GM12878 (cell line): ENCODE measurements around the gene C15orf39. TPM values are rescaled to one million over a fixed set of nuclear protein-coding genes. Genes with fewer than 3 reads are reported as not detected.

Experiments
- ATAC-seq: fragments of 200-7000 bp; cut with Tn5 transposase; 3 replicates; pipeline ENCODE4 v1.9.1; 2020; ENCODE audit warnings: mild to moderate bottlenecking, moderate library complexity
- BruUV-seq: library from RNA; stranded (reverse); fragments of 400-500 nt; replicated peaks from 2 replicates; lab custom pipeline; 2021; lab: Mats Ljungman, UMichigan
- CTCF ChIA-PET: fragments of 300-600 bp; sonication (Branson Sonifier 250); formaldehyde crosslinking; extraction: SDS; loops from one replicate; lab custom pipeline; 2021; ENCODE audit warnings: inconsistent platforms; lab: Yijun Ruan, JAX
- POLR2A ChIA-PET: fragments of 350-600 bp; formaldehyde crosslinking; extraction: SDS; loops from one replicate; lab custom pipeline; 2021; ENCODE audit warnings: inconsistent platforms; lab: Charles Lee
- RAD21 ChIA-PET: fragments of 300-600 bp; sonication (Branson Sonifier 250); formaldehyde crosslinking; loops from one replicate; lab custom pipeline; 2023; ENCODE audit warnings: antibody characterized with exemption; ENCODE audit not compliant: unreplicated experiment; lab: Charles Lee
- SMC1A ChIA-PET: fragments of 300-600 bp; sonication (Branson Sonifier 250); formaldehyde crosslinking; loops from one replicate; lab custom pipeline; 2023; ENCODE audit not compliant: unreplicated experiment, uncharacterized antibody; lab: Charles Lee
- DNase-seq: peaks from one replicate; pipeline ENCODE4 v3.0.0-alpha.2; 2011; ENCODE audit warnings: low read depth, low spot score
- FAIRE-seq: peaks from 3 replicates; lab custom pipeline; 2011; peaks lifted over from hg19 to GRCh38; lab: Jason Lieb, UNC
- H2AFZ ChIP-seq: 2 replicates; pipeline ENCODE4 v1.6.0; 2011; ENCODE audit warnings: low read depth, low read length, control low read depth; ENCODE audit not compliant: control insufficient read depth
- H3K27ac ChIP-seq: 2 replicates; pipeline ENCODE4 v1.5.1; 2011; ENCODE audit warnings: control low read depth; ENCODE audit not compliant: control insufficient read depth, insufficient read depth
- H3K27me3 ChIP-seq, 2 experiments: replicated peaks in 1 of 2; 2 replicates each; pipeline versions ENCODE4 v1.6.0 to v1.6.1; 2011; ENCODE audit warnings: low read length in 1 of 2; ENCODE audit not compliant: control insufficient read depth in 2 of 2, insufficient read depth in 2 of 2
- H3K36me3 ChIP-seq, 2 experiments: 2 replicates each; pipeline ENCODE4 v1.5.1; 2011; ENCODE audit warnings: low read length in 1 of 2; ENCODE audit not compliant: control insufficient read depth in 2 of 2, insufficient read depth in 2 of 2
- H3K4me1 ChIP-seq: 2 replicates; pipeline ENCODE4 v1.6.1; 2011; ENCODE audit warnings: mild to moderate bottlenecking, low read length, moderate library complexity, mixed read lengths; ENCODE audit not compliant: control insufficient read depth, insufficient read depth
- H3K4me2 ChIP-seq: 2 replicates; pipeline ENCODE4 v1.6.0; 2011; ENCODE audit warnings: control low read depth; ENCODE audit not compliant: control insufficient read depth, insufficient read depth
- H3K4me3 ChIP-seq: fragments of 200-600 bp; sonication (generic); 2 replicates; pipeline ENCODE4 v1.5.1; 2016
- H3K79me2 ChIP-seq: 2 replicates; pipeline ENCODE4 v1.6.0; 2011; ENCODE audit warnings: low read length; ENCODE audit not compliant: control insufficient read depth, insufficient read depth
- H3K9ac ChIP-seq: 2 replicates; pipeline ENCODE4 v1.8.0; 2011; ENCODE audit warnings: low read length, control low read depth, mixed read lengths; ENCODE audit not compliant: control insufficient read depth, insufficient read depth
- H3K9me3 ChIP-seq: replicated peaks from 3 replicates; pipeline ENCODE4 v1.5.1; 2011; ENCODE audit warnings: mild to moderate bottlenecking, low read length; ENCODE audit not compliant: control insufficient read depth, insufficient read depth
- H4K20me1 ChIP-seq: 2 replicates; pipeline ENCODE4 v1.6.0; 2011; ENCODE audit not compliant: control insufficient read depth, insufficient read depth
- BMI1 ChIP-seq: fragments of 450-650 bp; IDR thresholded peaks from 2 replicates; pipeline ENCODE4 v1.6.1; 2016; ENCODE audit warnings: mild to moderate bottlenecking, moderate library complexity, borderline replicate concordance
- CREM ChIP-seq: IDR thresholded peaks from 2 replicates; pipeline ENCODE4 v1.6.1; 2014; ENCODE audit warnings: antibody characterized with exemption, low read depth
- HDGF ChIP-seq: fragments of 450-650 bp; IDR thresholded peaks from 2 replicates; pipeline ENCODE4 v1.6.1; 2016; ENCODE audit warnings: antibody characterized with exemption
- IKZF1 ChIP-seq: fragments of 450-650 bp; conservative IDR thresholded peaks from 2 replicates; pipeline ENCODE4 v1.6.1; 2017; ENCODE audit warnings: antibody characterized with exemption, mild to moderate bottlenecking
- IRF4 ChIP-seq: IDR thresholded peaks from 2 replicates; pipeline ENCODE4 v1.6.1; 2011; ENCODE audit warnings: low read depth, low read length
- POLR2AphosphoS5 ChIP-seq: IDR thresholded peaks from 2 replicates; pipeline ENCODE4 v1.6.1; 2011; ENCODE audit warnings: mild to moderate bottlenecking, low read length, inconsistent platforms
- TARDBP ChIP-seq: IDR thresholded peaks from 2 replicates; pipeline ENCODE4 v1.6.1; 2016; ENCODE audit warnings: borderline replicate concordance
- WGBS: methylation state at CpG from one replicate; pipeline ENCODE4 v1.1.6; 2016; ENCODE audit warnings: low lambda C conversion rate; ENCODE audit not compliant: insufficient replicate concordance, insufficient coverage; ENCODE audit errors: missing lambda C conversion rate; 5-methylcytosine and 5-hydroxymethylcytosine counted together
- in situ Hi-C: fragments of 300-500 bp; cut with MboI; formaldehyde crosslinking; loops from 9 replicates; pipeline ENCODE4 v1.14.3; 2018; ENCODE audit warnings: mixed read lengths
- intact Hi-C: fragments of 100-400 bp; cut with micrococcal nuclease; formaldehyde crosslinking; loops from one replicate; pipeline ENCODE4 v1.14.2; 2022; ENCODE audit not compliant: unreplicated experiment
- polyA plus RNA-seq, 11 experiments: library from polyadenylated mRNA; depleted of rRNA in 4 of 11; unstranded in 6 of 11; stranded (reverse) in 5 of 11; fragments of >200 nt; fragmentation: Nextera tagmentation in 4 of 11; fragmentation: Illumina TruSeq in 1 of 11; extraction: Ambion mirVana in 4 of 11; extraction: Trizol in 1 of 11; gene quantifications; 1 replicate in 1 of 11; 2 replicates in 10 of 11; pipeline versions ENCODE4 v1.2.1 to v1.2.3, GENCODE V29; 2011 to 2016; ENCODE audit warnings: inconsistent platforms in 2 of 11, missing spikeins in 2 of 11, low read depth in 1 of 11
- total RNA-seq, 4 experiments: library from RNA; depleted of rRNA in 3 of 4; stranded (reverse); fragments of >200 nt in 3 of 4; fragmentation: Illumina TruSeq in 1 of 4; extraction: Trizol in 1 of 4; gene quantifications; 2 replicates each; pipeline versions ENCODE4 v1.2.1 to v1.2.3, GENCODE V29; 2013 to 2021
- TF ChIP-seq, protein P1 (sequence below): fragments of 450-650 bp; IDR thresholded peaks from 2 replicates; pipeline ENCODE4 v1.6.1; 2016; ENCODE audit warnings: mild to moderate bottlenecking
- TF ChIP-seq, protein P2 (sequence below): fragments of 450-650 bp; IDR thresholded peaks from 2 replicates; pipeline ENCODE4 v1.6.1; 2017; ENCODE audit warnings: low read depth, mild to moderate bottlenecking, moderate library complexity

The C15orf39 gene
- total and polyA plus RNA-seq, 10 of the 15 experiments (the other 5 are each of a cell fraction or from before 2014, with no cell fraction given): 2.3 to 139 (median 33.0) TPM

DNA sequence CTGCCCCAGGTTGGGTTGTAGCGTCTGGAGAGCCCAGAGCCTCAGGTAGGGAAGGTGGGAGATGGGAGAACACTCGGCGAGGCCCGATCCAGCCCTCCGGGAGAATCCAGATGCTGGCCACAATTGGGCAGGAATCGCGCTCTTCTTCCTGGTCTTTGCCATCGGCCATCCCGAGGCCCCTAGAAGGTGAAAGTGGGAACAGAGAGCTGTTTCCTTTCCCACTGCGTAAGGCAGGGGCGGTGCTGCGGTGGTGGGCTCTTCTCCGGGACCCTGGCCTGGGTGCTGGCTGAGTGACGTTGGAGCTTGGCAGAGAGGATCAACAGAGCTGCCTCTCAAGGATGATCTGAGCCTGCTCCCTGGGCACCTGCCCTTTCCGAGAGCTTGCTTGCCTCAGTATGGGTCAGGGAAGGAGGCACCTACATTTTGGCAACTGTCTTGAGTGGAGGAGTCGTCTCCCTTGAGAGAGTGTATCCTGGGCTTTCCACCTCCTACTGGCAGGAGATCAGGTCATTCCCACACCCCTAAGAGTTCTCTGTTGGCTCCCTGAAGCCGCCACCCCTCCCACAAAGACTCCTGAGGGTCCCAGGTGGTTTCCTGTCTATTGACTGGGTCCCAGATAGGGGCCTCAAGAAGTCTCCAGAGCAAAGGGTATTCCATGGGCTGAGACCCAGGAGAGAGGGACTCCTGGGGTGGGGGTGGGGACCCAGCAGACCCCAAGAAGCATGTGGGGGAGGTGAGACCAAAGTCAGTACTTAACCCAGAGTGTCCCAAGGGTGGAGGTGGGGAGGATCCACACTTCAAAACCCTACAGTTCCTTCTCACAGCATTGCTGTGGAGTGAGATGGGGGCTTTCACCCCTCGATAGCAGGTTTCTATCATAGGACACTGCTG lies 1.6 kb downstream of the C15orf39 start:
- Histone ChIP-seq H3K9me3 (no peaks in the 10 kb centered on the region), H3K27me3 (no peaks in the 10 kb centered on the region), H3K36me3 (peaks cover 24 to 28% of the 10 kb centered on the region in 2 experiments; a peak in 3 of 4 replicates), H3K4me2 (peak overlapping the region; percentile 75), H3K79me2 (peaks cover 89% of the 10 kb centered on the region), H3K27ac (peak overlapping the region; percentile 98), H2AFZ (no peak overlapping the region), H3K9ac (peak overlapping the region; percentile 98), H3K4me1 (peaks cover 39% of the 10 kb centered on the region), H4K20me1 (peaks cover 29% of the 10 kb centered on the region), H3K4me3 (peak overlapping the region; percentile 88)
- RAD21 ChIA-PET: interaction anchor here (0.6 to 3.2 kb wide), 19 partner anchors 12 to 308 kb away, joined by 3 to 65 read pairs (median 10); partner anchors contain the start of gene PPCDC
- POLR2A ChIA-PET: interaction anchor here (0.5 to 4.0 kb wide), 11 partner anchors 74 to 174 kb away, joined by 3 to 51 read pairs (median 5); no protein-coding TSS in a partner anchor
- in situ Hi-C loops: loop anchor here (5.0 kb wide), 1 partner anchor 91 kb away; no protein-coding TSS in a partner anchor
- TSS peak; percentile 50 for BruUV-seq
- CTCF ChIA-PET: interaction anchor here (0.8 to 7.5 kb wide), 18 partner anchors 57 to 224 kb away, joined by 3 to 95 read pairs (median 4); partner anchors contain the start of gene PPCDC
- intact Hi-C loops: loop anchor here (2.0 to 5.0 kb wide), 2 partner anchors 72 to 246 kb away; partner anchors contain the start of gene RPP25
- TF ChIP-seq, protein P1, sequence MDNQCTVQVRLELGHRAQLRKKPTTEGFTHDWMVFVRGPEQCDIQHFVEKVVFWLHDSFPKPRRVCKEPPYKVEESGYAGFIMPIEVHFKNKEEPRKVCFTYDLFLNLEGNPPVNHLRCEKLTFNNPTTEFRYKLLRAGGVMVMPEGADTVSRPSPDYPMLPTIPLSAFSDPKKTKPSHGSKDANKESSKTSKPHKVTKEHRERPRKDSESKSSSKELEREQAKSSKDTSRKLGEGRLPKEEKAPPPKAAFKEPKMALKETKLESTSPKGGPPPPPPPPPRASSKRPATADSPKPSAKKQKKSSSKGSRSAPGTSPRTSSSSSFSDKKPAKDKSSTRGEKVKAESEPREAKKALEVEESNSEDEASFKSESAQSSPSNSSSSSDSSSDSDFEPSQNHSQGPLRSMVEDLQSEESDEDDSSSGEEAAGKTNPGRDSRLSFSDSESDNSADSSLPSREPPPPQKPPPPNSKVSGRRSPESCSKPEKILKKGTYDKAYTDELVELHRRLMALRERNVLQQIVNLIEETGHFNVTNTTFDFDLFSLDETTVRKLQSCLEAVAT: peak; percentile 34; the same call in 1 of the 2 replicates
- TF ChIP-seq IRF4 (no peak), HDGF (peak; percentile 25), TARDBP (0 out of 2 replicates have a peak, but pooled peaks have one; percentile 17), IKZF1 (0 out of 2 replicates have a peak, but pooled peaks have one; percentile 33), POLR2AphosphoS5 (peak; percentile 81; the same call in 1 of the 2 replicates), BMI1 (no peak), CREM (no peak)
- TF ChIP-seq, protein P2, sequence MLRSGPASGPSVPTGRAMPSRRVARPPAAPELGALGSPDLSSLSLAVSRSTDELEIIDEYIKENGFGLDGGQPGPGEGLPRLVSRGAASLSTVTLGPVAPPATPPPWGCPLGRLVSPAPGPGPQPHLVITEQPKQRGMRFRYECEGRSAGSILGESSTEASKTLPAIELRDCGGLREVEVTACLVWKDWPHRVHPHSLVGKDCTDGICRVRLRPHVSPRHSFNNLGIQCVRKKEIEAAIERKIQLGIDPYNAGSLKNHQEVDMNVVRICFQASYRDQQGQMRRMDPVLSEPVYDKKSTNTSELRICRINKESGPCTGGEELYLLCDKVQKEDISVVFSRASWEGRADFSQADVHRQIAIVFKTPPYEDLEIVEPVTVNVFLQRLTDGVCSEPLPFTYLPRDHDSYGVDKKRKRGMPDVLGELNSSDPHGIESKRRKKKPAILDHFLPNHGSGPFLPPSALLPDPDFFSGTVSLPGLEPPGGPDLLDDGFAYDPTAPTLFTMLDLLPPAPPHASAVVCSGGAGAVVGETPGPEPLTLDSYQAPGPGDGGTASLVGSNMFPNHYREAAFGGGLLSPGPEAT: 0 out of 2 replicates have a peak, but pooled peaks have one; percentile 24
- 1% methylated on average over 18 of the region's 18 CpGs for WGBS
- FAIRE-seq (no peak), ATAC-seq (no peak), DNase-seq (no peak)
- SMC1A ChIA-PET: interaction anchor here (0.5 to 5.0 kb wide), 20 partner anchors 10 to 248 kb away, joined by 3 to 49 read pairs (median 6); partner anchors contain the start of gene SIN3A
